DLD1 (cell line): ENCODE data around the gene KRTDAP.

Experiments
- in situ Hi-C: cut with HindIII; loops from 2 replicates; pipeline ENCODE4 v1.10.0; 2017; ENCODE audit warnings: low sequenced_read_pairs

The KRTDAP gene

GRCh38 chr19:35458192-35458591, 32.1 kb downstream of the KRTDAP start:
- in situ Hi-C loops = no loop called here

- in situ Hi-C loops = no loop called here
Observed at GRCh38 chr19:35457173-35457572, 33.1 kb downstream of the KRTDAP start.

GRCh38 chr19:35455616-35456201, 34.6 kb downstream of the KRTDAP start:
- in situ Hi-C loops = no loop called here

- in situ Hi-C loops = no loop called here
Observed at GRCh38 chr19:35454663-35455062, 35.6 kb downstream of the KRTDAP start.

- in situ Hi-C loops = no loop called here
Observed at GRCh38 chr19:35451338-35452096, 38.7 kb downstream of the KRTDAP start.

- in situ Hi-C loops = loop anchor here (25.0 kb wide), 1 partner anchor 162 kb away; the partner anchor contains the start of genes HAMP and MAG
Observed at GRCh38 chr19:35449359-35450043, 40.8 kb downstream of the KRTDAP start.

GRCh38 chr19:35447606-35448469, 42.4 kb downstream of the KRTDAP start, which contains the start of gene FFAR2:
Gene FFAR2, plus strand, starts transcription at chr19:35448257. Its CDS starts 1,458 bp downstream, at chr19:35449715.
- in situ Hi-C loops = loop anchor here (25.0 kb wide), 1 partner anchor 161 kb away; the partner anchor contains the start of genes HAMP and MAG

- in situ Hi-C loops = loop anchor here (25.0 kb wide), 1 partner anchor 159 kb away; the partner anchor contains the start of genes HAMP and MAG
Observed at GRCh38 chr19:35445826-35446593, 44.3 kb downstream of the KRTDAP start.

- in situ Hi-C loops = loop anchor here (25.0 kb wide), 1 partner anchor 157 kb away; the partner anchor contains the start of genes HAMP and MAG
Observed at GRCh38 chr19:35444735-35445134, 45.5 kb downstream of the KRTDAP start.

- in situ Hi-C loops = loop anchor here (25.0 kb wide), 1 partner anchor 155 kb away; the partner anchor contains the start of genes HAMP and MAG
Observed at GRCh38 chr19:35442091-35442490, 48.2 kb downstream of the KRTDAP start.

- in situ Hi-C loops = loop anchor here (25.0 kb wide), 1 partner anchor 153 kb away; the partner anchor contains the start of genes HAMP and MAG
Observed at GRCh38 chr19:35439921-35440320, 50.3 kb downstream of the KRTDAP start.

GRCh38 chr19:35438527-35438926, 51.7 kb downstream of the KRTDAP start:
- in situ Hi-C loops = loop anchor here (25.0 kb wide), 1 partner anchor 151 kb away; the partner anchor contains the start of genes HAMP and MAG

- in situ Hi-C loops = loop anchor here (25.0 kb wide), 1 partner anchor 151 kb away; the partner anchor contains the start of genes HAMP and MAG
Observed at GRCh38 chr19:35438096-35438495, 52.2 kb downstream of the KRTDAP start.

- in situ Hi-C loops = loop anchor here (25.0 kb wide), 1 partner anchor 150 kb away; the partner anchor contains the start of genes HAMP and MAG
Observed at GRCh38 chr19:35437406-35437951, 52.8 kb downstream of the KRTDAP start.
